Measurements from ENCODE around the gene ANKS3. TPM values are rescaled to one million over a fixed set of nuclear protein-coding genes. Genes with fewer than 3 reads are reported as not detected.

Gene ANKS3
- total and polyA plus RNA-seq, 2 experiments from 2014 or later, result 22.5 to 24.9 TPM

DNA sequence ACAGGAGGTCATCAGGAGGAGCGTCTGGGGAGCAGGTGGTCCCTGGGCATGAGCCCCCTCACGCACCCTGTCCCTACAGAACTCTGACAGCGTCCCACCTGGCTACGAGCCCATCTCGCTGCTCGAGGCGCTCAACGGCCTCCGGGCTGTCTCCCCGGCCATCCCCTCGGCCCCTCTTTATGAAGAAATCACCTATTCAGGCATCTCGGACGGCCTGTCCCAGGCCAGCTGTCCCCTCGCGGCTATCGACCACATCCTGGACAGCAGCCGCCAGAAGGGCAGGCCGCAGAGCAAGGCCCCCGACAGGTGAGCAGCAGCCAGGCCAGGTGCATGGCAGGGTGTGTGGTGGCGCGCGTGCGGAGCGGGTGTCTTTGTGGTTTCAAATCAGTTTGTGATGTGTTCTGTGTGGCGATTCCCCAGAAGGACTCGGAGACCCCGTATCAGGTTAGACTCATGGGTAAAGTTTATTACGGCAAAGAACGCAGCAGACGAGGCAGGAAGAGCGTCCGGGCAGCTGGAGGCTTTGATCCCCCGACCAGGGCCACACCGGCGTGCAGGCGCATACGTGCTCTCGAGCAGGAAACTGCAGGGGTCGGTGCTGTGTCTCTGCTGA, 52.5 kb downstream of the ANKS3 start (continued):
- TF ChIP-seq NANOG (IDR thresholded peaks at IDR 0.05; ENCODE audit: borderline replicate concordance), result no peak
- no peak for TF ChIP-seq ZNF114 (CRISPR knock-in tag; IDR thresholded peaks at IDR 0.05)
- TF ChIP-seq, protein P1, sequence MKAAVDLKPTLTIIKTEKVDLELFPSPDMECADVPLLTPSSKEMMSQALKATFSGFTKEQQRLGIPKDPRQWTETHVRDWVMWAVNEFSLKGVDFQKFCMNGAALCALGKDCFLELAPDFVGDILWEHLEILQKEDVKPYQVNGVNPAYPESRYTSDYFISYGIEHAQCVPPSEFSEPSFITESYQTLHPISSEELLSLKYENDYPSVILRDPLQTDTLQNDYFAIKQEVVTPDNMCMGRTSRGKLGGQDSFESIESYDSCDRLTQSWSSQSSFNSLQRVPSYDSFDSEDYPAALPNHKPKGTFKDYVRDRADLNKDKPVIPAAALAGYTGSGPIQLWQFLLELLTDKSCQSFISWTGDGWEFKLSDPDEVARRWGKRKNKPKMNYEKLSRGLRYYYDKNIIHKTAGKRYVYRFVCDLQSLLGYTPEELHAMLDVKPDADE (IDR thresholded peaks at IDR 0.05), result no peak
- no peak for TF ChIP-seq STAT1 (IDR thresholded peaks at IDR 0.05; ENCODE audit: unreplicated experiment)

DNA sequence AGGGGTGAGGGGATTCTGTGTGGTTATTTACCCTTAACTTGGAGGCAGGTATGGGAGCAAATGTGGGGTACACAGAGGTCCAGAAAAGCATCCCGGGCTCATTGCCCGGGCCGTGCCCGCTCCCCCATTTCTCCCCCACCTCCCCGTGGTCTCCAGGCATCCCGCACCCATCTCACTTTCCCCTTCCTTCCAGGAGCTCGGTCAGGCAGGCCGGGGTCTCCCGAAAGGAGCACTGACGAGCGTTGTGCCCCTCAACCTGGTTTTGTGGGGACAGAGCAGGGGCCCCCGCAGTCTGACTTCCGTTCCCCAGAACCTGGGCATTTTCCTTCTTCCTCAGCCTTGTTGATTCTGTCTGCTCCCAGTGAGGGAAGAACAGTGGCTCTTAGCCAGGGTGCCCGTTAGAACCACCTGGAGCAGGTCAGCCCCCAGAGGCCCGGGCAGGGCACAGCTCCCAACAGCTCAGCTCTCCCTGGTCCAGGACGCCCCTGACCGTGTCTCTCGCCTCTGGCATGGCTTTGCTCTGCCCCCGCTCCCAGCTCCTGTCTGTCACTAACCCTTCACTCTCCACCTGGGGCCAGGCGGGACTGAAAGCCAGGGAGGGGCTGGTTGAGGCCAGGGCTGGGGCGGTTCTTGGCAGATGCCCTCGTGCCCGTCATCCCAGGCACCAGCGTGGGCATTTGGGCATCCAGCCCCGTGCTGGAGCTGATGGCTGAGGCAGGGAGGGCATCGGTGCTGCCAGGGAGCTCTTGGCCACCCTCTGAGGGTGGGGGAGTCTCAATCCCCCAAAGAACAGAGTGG, 53.2 kb downstream of the ANKS3 start:
- no peak overlapping the region for H3K4me3 ChIP-seq
- Mint-ChIP-seq H3K36me3 (ENCODE audit: low read depth) (peaks cover 14% of the 10 kb centered on the region), H3K9me3 (no peaks in the 10 kb centered on the region), H3K4me1 (peaks cover 6% of the 10 kb centered on the region), H3K27ac (no peak overlapping the region), H3K27me3 (ENCODE audit: insufficient read depth, low read depth, poor library complexity) (peaks cover 11% of the 10 kb centered on the region), H3K4me3 (no peak overlapping the region)
- no peaks in the 10 kb centered on the region for H3K27me3 ChIP-seq (ENCODE audit: insufficient read depth)
- H2AFZ ChIP-seq, result no peak overlapping the region
- H3K36me3 ChIP-seq (ENCODE audit: insufficient read depth), result no peaks in the 10 kb centered on the region
- DNase-seq (ENCODE audit: low spot score) (no peak), ATAC-seq (no peak)
- no peaks in the 10 kb centered on the region for H3K4me1 ChIP-seq (ENCODE audit: insufficient read depth)
- H3F3A ChIP-seq (replicated peaks; ENCODE audit: low read depth), result peaks cover 2% of the 10 kb centered on the region; the same call in 1 of the 2 replicates
- no peak overlapping the region for H3K4me2 ChIP-seq
- no peaks in the 10 kb centered on the region for H3K79me2 ChIP-seq (replicated peaks; ENCODE audit: insufficient read depth)
- no peaks in the 10 kb centered on the region for H4K20me1 ChIP-seq (replicated peaks; ENCODE audit: insufficient read depth)
- no peak overlapping the region for H3K27ac ChIP-seq (ENCODE audit: low read depth)
- no peaks in the 10 kb centered on the region for H3K9me2 ChIP-seq (ENCODE audit: insufficient read depth)
- TF ChIP-seq, protein P2, sequence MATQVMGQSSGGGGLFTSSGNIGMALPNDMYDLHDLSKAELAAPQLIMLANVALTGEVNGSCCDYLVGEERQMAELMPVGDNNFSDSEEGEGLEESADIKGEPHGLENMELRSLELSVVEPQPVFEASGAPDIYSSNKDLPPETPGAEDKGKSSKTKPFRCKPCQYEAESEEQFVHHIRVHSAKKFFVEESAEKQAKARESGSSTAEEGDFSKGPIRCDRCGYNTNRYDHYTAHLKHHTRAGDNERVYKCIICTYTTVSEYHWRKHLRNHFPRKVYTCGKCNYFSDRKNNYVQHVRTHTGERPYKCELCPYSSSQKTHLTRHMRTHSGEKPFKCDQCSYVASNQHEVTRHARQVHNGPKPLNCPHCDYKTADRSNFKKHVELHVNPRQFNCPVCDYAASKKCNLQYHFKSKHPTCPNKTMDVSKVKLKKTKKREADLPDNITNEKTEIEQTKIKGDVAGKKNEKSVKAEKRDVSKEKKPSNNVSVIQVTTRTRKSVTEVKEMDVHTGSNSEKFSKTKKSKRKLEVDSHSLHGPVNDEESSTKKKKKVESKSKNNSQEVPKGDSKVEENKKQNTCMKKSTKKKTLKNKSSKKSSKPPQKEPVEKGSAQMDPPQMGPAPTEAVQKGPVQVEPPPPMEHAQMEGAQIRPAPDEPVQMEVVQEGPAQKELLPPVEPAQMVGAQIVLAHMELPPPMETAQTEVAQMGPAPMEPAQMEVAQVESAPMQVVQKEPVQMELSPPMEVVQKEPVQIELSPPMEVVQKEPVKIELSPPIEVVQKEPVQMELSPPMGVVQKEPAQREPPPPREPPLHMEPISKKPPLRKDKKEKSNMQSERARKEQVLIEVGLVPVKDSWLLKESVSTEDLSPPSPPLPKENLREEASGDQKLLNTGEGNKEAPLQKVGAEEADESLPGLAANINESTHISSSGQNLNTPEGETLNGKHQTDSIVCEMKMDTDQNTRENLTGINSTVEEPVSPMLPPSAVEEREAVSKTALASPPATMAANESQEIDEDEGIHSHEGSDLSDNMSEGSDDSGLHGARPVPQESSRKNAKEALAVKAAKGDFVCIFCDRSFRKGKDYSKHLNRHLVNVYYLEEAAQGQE (IDR thresholded peaks at IDR 0.05; ENCODE audit: unreplicated experiment), result no peak
- no peak for TF ChIP-seq ZNF114 (CRISPR knock-in tag; IDR thresholded peaks at IDR 0.05)
- no peak for TF ChIP-seq CREB1 (CRISPR knock-in tag; IDR thresholded peaks at IDR 0.05; ENCODE audit: low read depth)
- TF ChIP-seq, protein P3, sequence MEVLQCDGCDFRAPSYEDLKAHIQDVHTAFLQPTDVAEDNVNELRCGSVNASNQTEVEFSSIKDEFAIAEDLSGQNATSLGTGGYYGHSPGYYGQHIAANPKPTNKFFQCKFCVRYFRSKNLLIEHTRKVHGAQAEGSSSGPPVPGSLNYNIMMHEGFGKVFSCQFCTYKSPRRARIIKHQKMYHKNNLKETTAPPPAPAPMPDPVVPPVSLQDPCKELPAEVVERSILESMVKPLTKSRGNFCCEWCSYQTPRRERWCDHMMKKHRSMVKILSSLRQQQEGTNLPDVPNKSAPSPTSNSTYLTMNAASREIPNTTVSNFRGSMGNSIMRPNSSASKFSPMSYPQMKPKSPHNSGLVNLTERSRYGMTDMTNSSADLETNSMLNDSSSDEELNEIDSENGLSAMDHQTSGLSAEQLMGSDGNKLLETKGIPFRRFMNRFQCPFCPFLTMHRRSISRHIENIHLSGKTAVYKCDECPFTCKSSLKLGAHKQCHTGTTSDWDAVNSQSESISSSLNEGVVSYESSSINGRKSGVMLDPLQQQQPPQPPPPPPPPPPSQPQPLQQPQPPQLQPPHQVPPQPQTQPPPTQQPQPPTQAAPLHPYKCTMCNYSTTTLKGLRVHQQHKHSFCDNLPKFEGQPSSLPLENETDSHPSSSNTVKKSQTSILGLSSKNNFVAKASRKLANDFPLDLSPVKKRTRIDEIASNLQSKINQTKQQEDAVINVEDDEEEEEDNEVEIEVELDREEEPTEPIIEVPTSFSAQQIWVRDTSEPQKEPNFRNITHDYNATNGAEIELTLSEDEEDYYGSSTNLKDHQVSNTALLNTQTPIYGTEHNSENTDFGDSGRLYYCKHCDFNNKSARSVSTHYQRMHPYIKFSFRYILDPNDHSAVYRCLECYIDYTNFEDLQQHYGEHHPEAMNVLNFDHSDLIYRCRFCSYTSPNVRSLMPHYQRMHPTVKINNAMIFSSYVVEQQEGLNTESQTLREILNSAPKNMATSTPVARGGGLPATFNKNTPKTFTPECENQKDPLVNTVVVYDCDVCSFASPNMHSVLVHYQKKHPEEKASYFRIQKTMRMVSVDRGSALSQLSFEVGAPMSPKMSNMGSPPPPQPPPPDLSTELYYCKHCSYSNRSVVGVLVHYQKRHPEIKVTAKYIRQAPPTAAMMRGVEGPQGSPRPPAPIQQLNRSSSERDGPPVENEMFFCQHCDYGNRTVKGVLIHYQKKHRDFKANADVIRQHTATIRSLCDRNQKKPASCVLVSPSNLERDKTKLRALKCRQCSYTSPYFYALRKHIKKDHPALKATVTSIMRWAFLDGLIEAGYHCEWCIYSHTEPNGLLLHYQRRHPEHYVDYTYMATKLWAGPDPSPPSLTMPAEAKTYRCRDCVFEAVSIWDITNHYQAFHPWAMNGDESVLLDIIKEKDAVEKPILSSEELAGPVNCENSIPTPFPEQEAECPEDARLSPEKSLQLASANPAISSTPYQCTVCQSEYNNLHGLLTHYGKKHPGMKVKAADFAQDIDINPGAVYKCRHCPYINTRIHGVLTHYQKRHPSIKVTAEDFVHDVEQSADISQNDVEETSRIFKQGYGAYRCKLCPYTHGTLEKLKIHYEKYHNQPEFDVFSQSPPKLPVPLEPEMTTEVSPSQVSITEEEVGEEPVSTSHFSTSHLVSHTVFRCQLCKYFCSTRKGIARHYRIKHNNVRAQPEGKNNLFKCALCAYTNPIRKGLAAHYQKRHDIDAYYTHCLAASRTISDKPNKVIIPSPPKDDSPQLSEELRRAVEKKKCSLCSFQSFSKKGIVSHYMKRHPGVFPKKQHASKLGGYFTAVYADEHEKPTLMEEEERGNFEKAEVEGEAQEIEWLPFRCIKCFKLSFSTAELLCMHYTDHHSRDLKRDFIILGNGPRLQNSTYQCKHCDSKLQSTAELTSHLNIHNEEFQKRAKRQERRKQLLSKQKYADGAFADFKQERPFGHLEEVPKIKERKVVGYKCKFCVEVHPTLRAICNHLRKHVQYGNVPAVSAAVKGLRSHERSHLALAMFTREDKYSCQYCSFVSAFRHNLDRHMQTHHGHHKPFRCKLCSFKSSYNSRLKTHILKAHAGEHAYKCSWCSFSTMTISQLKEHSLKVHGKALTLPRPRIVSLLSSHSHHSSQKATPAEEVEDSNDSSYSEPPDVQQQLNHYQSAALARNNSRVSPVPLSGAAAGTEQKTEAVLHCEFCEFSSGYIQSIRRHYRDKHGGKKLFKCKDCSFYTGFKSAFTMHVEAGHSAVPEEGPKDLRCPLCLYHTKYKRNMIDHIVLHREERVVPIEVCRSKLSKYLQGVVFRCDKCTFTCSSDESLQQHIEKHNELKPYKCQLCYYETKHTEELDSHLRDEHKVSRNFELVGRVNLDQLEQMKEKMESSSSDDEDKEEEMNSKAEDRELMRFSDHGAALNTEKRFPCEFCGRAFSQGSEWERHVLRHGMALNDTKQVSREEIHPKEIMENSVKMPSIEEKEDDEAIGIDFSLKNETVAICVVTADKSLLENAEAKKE (CRISPR knock-in tag; IDR thresholded peaks at IDR 0.05), result no peak
- TF ChIP-seq JUNB (IDR thresholded peaks at IDR 0.05; ENCODE audit: unreplicated experiment), result no peak
- no peak for TF ChIP-seq NANOG (IDR thresholded peaks at IDR 0.05; ENCODE audit: borderline replicate concordance)
- no peak for TF ChIP-seq POLR2AphosphoS5 (IDR thresholded peaks at IDR 0.05; ENCODE audit: low read depth)
- TF ChIP-seq EZH2 (IDR thresholded peaks at IDR 0.05; ENCODE audit: low read depth, unreplicated experiment), result no peak
- TF ChIP-seq, protein P4, sequence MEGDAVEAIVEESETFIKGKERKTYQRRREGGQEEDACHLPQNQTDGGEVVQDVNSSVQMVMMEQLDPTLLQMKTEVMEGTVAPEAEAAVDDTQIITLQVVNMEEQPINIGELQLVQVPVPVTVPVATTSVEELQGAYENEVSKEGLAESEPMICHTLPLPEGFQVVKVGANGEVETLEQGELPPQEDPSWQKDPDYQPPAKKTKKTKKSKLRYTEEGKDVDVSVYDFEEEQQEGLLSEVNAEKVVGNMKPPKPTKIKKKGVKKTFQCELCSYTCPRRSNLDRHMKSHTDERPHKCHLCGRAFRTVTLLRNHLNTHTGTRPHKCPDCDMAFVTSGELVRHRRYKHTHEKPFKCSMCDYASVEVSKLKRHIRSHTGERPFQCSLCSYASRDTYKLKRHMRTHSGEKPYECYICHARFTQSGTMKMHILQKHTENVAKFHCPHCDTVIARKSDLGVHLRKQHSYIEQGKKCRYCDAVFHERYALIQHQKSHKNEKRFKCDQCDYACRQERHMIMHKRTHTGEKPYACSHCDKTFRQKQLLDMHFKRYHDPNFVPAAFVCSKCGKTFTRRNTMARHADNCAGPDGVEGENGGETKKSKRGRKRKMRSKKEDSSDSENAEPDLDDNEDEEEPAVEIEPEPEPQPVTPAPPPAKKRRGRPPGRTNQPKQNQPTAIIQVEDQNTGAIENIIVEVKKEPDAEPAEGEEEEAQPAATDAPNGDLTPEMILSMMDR (conservative IDR thresholded peaks at IDR 0.05; ENCODE audit: low read depth in 2 of 2), result no peak
- no peak for TF ChIP-seq STAT1 (IDR thresholded peaks at IDR 0.05; ENCODE audit: unreplicated experiment)
